ENCODE results near the gene INPP4A.

INPP4A gene

DNA sequence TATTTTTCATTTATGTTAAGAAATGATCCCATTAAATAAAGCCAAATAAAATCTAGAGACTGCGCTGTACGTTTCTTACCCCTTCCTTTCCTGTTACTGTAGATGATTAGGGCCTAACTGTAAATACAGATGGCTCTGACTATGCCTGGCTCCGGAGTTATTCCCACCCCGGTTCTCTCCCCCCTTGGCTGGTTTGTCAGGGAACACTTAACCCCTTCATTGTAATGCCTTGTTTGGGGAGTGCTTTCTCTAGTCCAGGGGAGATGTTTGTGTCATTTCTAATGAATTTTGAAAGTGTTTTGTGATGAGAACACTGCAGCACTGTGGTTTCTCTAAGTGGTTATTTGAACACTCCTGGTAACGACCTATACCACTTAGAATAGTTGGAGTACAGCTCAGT, 172.5 kb downstream of the INPP4A start:
- peak overlapping the region; percentile 75 for H3K27ac Mint-ChIP-seq
- H3K36me3 Mint-ChIP-seq (ENCODE audit: low read depth) = peaks cover 54% of the 10 kb centered on the region
- ATAC-seq (no peak), DNase-seq (no peak)
- H3K27me3 Mint-ChIP-seq = no peaks in the 10 kb centered on the region
- no peaks in the 10 kb centered on the region for H3K9me3 Mint-ChIP-seq
- peaks cover 35% of the 10 kb centered on the region for H3K4me1 Mint-ChIP-seq
- no peak overlapping the region for H3K4me3 Mint-ChIP-seq

GRCh38 chr2:98623657-98624056, 179.0 kb downstream of the INPP4A start:
- Mint-ChIP-seq H3K27me3 (no peaks in the 10 kb centered on the region), H3K4me3 (no peak overlapping the region), H3K9me3 (no peaks in the 10 kb centered on the region), H3K4me1 (peaks cover 50% of the 10 kb centered on the region), H3K36me3 (ENCODE audit: low read depth) (peaks cover 11% of the 10 kb centered on the region), H3K27ac (peak overlapping the region; percentile 59)
- ATAC-seq (peak; percentile 49), DNase-seq (no peak)

DNA sequence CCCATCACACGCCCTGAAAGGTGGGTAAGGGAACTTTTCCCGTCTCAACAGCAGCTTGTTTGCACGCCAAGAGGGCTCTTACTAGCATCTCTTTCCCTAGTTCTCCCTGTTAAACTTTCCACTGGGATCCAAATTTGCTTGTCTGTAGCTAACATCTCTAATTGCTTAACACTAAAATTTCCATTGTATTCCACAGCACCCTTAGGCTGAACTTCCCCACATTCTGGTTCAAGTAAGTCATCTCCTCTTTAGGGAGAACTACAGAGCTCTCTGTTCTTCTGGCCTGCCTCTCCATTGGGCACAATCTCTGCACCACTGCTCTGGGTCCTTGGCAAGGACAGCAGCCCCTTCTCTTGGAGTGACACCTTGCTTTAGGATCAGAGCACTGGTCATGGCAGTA, 187.7 kb downstream of the INPP4A start:
- no peak overlapping the region for H3K4me3 Mint-ChIP-seq
- H3K27me3 Mint-ChIP-seq = no peaks in the 10 kb centered on the region
- H3K4me1 Mint-ChIP-seq = peaks cover 31% of the 10 kb centered on the region
- ATAC-seq (no peak), DNase-seq (no peak)
- no peaks in the 10 kb centered on the region for H3K9me3 Mint-ChIP-seq
- H3K27ac Mint-ChIP-seq = peak overlapping the region; percentile 72
- H3K36me3 Mint-ChIP-seq (ENCODE audit: low read depth) = peaks cover 24% of the 10 kb centered on the region

DNA sequence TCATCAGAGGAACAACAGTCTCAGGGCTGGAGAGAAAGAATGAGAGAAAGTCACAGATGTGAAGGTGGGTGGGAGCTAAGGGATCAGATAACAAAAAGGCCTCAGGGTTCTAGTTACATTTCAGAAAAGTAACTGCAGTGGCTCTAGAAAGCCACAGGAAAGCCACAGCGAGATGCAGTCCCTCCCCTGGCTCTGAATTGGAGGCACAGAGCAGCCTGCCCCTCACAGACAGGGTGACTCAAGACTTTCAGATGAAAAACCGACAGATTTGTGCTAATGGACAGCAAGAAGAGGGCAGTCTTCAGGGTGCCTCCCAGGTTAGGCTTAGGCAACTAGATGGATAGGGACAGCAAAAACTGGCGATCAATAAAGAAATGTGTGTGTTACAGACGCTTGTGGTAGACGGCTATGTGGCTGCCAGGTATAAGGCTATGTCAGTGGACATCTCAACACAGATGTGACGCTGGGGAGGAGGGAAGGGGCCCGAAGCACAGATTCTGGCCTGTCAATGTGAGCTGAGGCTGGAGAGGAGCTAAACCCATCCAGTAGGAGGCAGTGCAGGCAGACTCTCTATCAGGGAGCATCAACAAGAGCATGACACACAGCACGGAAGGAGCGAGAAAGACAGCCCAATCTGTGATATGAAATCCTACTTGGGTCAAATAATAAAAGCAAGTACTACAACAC, 189.9 kb downstream of the INPP4A start:
- H3K27me3 Mint-ChIP-seq = no peaks in the 10 kb centered on the region
- H3K36me3 Mint-ChIP-seq (ENCODE audit: low read depth) = peaks cover 20% of the 10 kb centered on the region
- DNase-seq (peak; percentile 60), ATAC-seq (peak; percentile 71)
- H3K9me3 Mint-ChIP-seq = no peaks in the 10 kb centered on the region
- H3K27ac Mint-ChIP-seq = peak overlapping the region; percentile 85
- H3K4me3 Mint-ChIP-seq = peak overlapping the region; percentile 37
- peaks cover 34% of the 10 kb centered on the region for H3K4me1 Mint-ChIP-seq

- Mint-ChIP-seq H3K4me1 (peaks cover 31% of the 10 kb centered on the region), H3K4me3 (peak overlapping the region; percentile 66), H3K27me3 (no peaks in the 10 kb centered on the region), H3K27ac (peak overlapping the region; percentile 91), H3K36me3 (ENCODE audit: low read depth) (peaks cover 18% of the 10 kb centered on the region), H3K9me3 (no peaks in the 10 kb centered on the region)
- peak; percentile 40 for DNase-seq
- peak; percentile 84 for ATAC-seq
These were observed 192.9 kb downstream of the INPP4A start for GRCh38 chr2:98637401-98638147.

DNA sequence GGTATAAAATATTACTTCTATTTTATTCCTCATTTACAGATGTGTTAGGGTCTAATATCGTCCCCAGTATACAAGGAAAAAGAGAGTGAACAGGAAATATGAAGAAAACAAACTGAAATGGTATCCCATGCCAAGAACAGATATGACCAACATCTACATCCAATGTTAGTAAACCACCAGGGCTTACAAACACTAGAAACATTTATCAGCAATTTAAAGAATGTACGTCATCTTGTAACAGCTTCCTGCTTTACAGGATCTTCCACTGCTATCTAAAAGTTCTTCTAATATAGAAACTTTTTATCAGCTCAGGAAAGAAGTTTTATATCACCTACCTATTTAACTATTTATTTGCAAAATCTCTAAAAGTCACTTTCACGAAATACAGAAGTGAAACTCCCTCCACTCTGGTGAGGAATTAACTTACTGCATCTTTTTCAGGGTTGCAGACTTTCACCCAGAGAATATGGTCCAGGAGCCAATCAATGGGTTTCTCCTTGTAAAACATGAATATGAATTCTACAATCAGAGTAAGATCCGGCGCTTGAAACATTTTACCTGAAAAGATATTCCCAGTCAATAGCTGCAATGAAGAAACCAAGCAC, 198.9 kb downstream of the INPP4A start:
- ATAC-seq = no peak

More for the DNA sequence above, 198.9 kb downstream of the INPP4A start:
- no peaks in the 10 kb centered on the region for H3K9me3 Mint-ChIP-seq
- H3K27ac Mint-ChIP-seq = peak overlapping the region; percentile 59
- peaks cover 11% of the 10 kb centered on the region for H3K36me3 Mint-ChIP-seq (ENCODE audit: low read depth)
- no peak for DNase-seq
- no peaks in the 10 kb centered on the region for H3K27me3 Mint-ChIP-seq
- peaks cover 8% of the 10 kb centered on the region for H3K4me1 Mint-ChIP-seq
- H3K4me3 Mint-ChIP-seq = no peak overlapping the region
